KBM-7 (cell line): ENCODE measurements around the gene PRAMEF10.
"Not testable (repeated sequence)": the region's sequence is repeated elsewhere in the genome, so short reads cannot be mapped to it uniquely, and the experiment has no call there.

Experiments
- DNase-seq: peaks from one replicate; pipeline ENCODE4 v3.0.0-alpha.2; 2015
- in situ Hi-C: fragments of 300-500 bp; cut with MboI; formaldehyde crosslinking; loops from 2 replicates; pipeline ENCODE4 v1.14.3; 2020; ENCODE audit warnings: low sequenced_read_pairs, low pct_unique_long_range_greater_than_20kb, mixed read lengths

The PRAMEF10 gene, protein sequence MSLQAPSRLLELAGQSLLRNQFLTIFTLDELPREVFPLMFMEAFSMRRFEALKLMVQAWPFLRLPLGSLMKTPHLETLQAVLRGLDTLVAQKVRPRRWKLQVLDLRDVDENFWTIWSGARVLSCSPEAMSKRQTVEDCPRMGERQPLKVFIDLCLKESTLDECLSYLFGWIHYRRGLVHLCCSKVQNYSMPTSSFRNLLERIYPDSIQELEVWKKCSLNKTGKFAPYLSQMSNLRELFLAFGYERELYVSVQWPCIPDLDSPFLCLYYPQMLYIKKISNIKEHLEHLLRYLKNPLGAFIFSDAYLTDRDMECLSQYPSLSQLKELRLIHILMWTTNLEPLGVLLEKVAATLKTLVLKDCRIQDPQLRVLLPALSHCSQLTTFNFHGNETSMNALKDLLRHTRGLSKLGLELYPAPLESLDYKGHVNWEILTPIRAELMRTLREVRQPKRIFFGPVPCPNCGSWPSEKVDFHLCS

DNA sequence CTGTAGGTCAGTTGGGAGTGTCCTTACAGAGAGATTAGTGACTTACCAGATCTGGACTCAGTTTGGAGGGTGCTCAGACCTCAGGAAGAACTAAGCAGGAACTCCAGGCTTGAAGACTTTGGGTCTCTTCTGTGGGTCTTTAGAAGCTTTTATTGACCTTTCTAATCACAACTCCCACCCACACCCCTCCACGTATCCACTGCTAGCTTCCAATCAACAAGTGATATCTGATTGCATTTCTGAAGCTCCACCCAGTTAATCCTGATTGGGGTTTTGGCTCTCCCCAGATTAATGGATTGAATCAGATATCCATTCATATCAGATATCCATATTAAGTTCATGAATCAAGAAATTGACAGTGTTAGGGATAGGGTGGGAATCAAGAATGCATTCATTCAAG lies at the start of gene PRAMEF10:
Gene PRAMEF10, minus strand, starts transcription at position 101 of the 400 bp plus-strand sequence. CDS start 2,423 bp downstream, outside the sequence.
- in situ Hi-C loops = not testable (repeated sequence)

DNA sequence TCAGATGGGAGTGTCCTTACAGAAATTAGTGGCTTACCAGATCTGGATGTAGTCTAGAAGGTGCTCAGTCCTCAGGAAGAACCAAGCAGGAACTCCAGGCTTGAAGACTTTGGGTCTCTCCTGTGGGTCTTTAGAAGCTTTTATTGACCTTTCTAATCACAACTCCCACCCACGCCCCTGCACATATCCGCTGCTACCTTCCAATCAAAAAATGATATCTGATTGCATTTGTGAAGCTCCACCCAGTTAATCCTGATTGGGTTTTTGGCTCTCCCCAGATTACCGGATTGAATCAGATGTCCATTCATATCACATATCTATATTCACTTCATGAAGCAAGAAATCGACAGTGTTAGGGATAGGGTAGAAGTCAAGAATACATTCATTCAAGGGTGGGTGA lies 49.4 kb upstream of the PRAMEF10 start, which contains the start of gene PRAMEF6:
Gene PRAMEF6, minus strand, starts transcription at position 101 of the 400 bp plus-strand sequence. CDS start 5,062 bp downstream, outside the sequence.
- DNase-seq, in situ Hi-C loops: not testable (repeated sequence)

More for the DNA sequence above, at the start of gene PRAMEF10:
- not testable (repeated sequence) for DNase-seq

DNA sequence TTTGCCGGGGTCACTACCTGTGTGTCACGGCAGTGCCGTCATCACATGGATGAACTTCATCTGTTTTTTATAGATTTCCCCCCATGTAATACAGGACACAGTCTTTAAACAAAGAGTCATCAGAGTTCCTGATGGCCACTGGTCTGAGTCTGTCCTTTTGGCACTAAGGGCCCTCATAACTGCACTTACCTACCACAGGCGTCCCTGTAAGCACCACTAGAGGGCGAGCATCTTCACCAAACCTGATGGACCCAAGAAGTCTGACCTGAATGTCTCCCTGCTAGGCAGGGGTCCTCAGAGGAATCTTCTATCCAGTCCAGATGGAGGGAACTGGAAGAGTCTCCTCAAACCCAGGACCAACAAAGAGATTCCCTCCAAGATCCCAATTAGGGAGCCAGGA lies 26.3 kb upstream of the PRAMEF10 start:
- in situ Hi-C loops, DNase-seq: not testable (repeated sequence)

DNA sequence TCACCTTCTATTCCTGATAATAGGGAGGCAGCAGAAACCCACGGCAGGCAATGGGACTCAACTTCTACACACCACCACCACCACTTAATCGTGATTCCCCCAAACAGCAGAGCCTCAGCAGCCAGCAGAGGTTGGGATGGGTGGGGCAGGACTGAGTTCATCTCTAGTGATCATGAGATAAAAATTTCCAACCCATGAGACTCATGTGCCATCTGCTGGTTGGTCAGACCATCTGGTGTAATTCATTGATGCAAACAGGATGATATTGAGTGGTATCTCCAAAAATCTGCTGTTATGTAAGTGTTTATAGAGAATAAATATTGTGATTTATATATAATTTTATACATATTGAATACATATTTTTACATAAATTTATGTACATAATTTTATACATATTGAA lies 23.7 kb upstream of the PRAMEF10 start:
- DNase-seq = not testable (repeated sequence)

DNA sequence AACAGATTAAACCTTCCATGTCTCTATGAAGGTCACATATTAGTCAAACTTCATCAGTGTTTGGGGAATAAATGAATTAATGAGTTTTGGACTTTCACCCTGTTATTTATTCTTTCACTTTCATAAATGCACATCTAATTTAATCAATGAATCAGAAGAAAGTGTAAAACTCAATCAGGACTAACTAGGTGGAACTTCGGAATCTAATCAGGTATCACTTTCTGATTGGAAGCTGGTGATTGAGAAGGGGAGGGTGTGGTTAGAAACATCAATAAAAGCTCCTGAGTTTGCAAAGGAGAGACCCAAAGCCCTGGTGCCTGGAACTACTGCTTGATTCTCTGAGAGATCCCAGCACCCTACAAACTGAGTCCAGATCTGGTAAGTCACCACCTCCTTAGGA lies 18.2 kb upstream of the PRAMEF10 start, which contains the start of gene PRAMEF7:
Gene PRAMEF7, plus strand, starts transcription at position 301 of the 400 bp plus-strand sequence. CDS start 1,083 bp downstream, outside the sequence.
- DNase-seq, in situ Hi-C loops: not testable (repeated sequence)

More for the DNA sequence above, 23.7 kb upstream of the PRAMEF10 start:
- in situ Hi-C loops = not testable (repeated sequence)

DNA sequence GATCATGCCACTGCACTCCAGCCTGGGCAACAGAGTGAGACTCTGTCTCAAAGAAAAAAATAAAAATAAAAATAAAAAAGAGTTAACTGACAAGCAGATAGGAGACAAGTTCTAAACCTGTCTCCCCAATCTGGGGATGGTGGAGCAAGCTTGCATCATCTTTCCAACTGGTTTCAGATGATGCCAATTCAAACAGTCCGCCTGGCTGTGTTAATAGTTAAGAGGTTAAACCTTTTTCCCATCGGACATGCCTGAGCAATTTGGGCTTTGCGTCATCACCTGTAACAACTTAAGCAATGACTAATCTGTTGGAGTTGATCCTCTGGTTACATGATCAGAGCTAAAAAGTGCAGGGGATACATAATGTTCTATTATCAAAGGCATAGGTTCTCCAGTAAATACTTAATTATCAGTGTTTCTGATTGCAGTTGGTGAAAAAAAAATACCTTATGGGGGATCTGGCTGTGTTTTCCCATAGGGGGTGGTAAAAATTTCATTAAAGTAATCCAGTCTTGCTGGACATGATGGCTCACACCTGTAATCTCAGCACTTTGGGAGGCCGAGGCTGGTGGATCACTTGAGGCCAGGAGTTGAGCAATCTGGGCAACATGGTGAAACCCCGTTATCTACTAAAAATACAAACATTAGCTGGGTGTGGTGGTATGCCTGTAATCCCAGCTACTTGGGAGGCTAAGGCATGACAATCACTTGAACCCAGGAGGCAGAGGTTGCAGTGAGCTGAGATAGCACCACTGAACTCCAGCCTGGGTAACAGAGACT lies 5.9 kb upstream of the PRAMEF10 start:
- DNase-seq, in situ Hi-C loops: not testable (repeated sequence)

DNA sequence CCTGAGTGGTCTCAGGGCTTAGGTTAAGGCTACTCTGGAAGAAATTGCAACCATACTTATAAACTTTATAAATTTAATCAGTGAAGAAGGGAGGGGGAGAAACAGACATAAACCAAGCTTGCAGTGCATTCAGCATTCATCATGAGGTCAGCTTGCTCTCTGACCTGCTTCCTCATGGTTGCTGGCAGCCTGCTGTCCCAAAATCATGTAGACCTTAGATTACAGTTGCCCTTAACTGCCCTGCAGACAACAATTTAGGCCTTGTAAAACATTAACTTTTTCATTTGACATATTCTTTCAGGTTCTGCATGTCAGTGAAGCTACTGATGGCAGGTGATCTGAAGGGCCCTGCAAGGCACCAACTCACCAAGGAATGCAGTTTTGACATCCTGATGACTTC lies 1.1 kb upstream of the PRAMEF10 start:
- DNase-seq, in situ Hi-C loops: not testable (repeated sequence)

DNA sequence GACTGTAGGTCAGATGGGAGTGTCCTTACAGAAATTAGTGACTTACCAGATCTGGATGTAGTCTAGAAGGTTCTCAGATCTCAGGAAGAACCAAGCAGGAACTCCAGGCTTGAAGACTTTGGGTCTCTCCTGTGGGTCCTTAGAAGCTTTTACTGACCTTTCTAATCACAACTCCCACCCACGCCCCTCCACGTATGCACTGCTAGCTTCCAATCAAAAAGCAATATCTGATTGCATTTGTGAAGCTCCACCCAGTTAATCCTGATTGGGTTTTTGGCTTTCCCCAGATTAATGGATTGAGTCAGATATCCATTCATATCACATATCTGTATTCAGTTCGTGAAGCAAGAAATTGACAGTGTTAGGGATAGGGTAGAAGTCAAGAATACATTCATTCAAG lies 12.0 kb downstream of the PRAMEF10 start, which contains the start of gene PRAMEF4:
Gene PRAMEF4, minus strand, starts transcription at position 101 of the 400 bp plus-strand sequence. CDS start 2,807 bp downstream, outside the sequence.
- DNase-seq, in situ Hi-C loops: not testable (repeated sequence)

DNA sequence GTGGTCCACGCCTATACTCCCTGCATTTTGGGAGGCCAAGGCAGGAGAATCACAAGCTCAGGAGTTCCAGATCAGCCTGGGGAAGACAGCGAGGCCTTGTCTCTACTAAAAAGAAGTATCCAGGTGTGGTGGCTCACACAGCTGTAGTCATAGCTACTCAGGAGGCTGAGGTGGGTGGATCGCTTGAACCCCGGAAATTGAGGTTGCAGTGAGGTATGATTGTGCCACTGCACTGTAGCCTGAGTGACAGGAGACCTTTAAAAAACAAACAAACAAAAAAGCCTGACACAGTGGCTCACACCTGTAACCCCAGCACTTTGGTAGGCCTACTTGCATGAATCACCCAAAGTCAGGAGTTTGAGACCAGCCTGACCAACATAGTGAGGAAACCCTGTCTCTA lies 19.6 kb downstream of the PRAMEF10 start:
- in situ Hi-C loops = not testable (repeated sequence)

DNA sequence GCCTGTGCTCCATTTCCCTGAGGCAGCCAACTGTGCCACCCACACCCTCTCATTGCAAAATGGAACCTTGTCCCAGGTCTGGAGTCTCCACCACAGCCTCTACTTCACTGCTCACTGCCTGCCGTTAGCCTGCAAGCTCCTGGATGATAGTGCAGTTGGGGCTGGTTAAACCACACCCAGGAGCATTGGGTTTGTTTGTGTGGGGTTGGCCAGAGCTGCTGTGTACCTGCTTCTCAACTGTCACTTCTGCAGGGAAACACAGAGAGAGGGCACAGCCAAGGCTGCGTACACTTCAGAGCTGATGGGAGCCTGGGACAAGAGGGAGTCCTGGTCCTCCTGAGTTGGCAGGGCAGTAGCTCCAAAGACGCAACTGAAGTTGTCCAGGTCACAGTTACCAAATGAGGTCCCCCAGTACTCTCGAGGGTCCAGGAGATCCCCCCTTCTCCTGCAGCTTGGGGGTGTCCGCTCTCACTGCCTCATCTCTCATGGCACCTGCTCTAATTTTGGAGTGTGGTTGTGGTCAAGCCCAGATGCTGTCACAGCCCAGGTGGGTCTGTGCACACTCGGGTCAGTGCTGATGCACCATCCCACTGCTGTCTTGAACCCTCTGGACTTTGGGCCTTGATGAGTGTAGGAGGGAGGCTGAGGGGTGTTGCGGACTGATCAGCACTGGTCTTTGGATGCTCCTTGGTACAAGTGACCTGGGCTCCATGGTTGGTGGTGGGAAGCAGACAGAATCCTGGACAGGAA lies 34.8 kb downstream of the PRAMEF10 start:
- in situ Hi-C loops, DNase-seq: not testable (repeated sequence)

More for the DNA sequence above, 19.6 kb downstream of the PRAMEF10 start:
- not testable (repeated sequence) for DNase-seq

DNA sequence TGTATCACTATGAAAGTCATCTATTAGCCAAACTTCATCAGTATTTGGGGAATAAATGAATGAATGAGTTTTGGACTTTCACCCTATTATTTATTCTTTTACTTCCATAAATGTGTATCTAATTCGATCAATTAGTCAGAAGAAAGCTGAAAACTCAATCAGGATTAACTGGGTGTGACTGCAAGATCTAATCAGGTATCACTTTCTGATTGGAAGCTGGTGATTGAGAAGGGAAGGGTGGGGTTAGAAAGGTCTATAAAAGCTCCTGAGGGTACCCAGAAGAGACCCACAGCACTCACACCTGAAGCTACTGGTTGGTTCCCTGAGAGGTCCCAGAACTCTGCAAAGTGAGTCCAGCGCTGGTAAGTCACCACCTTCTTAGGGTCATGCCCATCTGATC lies 41.3 kb downstream of the PRAMEF10 start, which contains the start of gene PRAMEF2:
Gene PRAMEF2, plus strand, starts transcription at position 301 of the 400 bp plus-strand sequence. CDS start 1,924 bp downstream, outside the sequence.
- DNase-seq, in situ Hi-C loops: not testable (repeated sequence)

DNA sequence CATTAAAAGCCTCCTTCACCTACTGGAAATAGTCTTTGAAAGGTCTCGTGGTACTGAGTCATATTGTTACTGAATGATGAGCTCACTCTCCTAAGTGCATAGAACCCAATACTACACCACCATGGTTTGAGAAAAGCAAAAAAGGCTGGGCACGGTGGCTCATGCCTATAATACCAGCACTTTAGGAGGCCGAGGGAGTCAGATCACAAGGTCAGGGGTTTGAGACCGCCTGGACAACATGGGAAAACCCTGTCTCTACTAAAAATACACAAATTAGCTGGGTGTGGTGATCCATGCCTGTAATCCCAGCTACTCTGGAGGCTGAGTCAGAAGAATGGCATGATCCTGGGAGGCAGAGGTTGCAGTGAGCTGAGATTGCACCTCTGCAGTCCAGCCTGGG lies 46.3 kb downstream of the PRAMEF10 start:
- in situ Hi-C loops = no loop called here
- no peak for DNase-seq

DNA sequence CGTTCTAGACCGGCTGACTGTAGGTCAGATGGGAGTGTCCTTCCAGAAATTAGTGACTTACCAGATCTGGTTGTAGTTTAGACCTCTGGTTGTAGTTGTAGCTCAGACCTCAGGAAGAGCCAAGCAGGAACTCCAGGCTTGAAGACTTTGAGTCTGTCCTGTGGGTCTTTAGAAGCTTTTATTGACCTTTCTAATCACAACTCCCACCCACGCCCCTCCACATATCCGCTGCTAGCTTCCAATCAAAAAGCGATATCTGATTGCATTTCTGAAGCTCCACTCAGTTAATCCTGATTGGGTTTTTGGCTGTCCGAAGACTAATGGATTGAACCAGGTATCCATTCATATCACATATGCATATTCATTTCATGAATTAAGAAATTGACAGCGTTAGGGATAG lies 49.5 kb downstream of the PRAMEF10 start, which contains the start of gene HNRNPCL1:
Gene HNRNPCL1, minus strand, starts transcription at position 101 of the 400 bp plus-strand sequence. CDS start 431 bp downstream, outside the sequence.
- in situ Hi-C loops, DNase-seq: not testable (repeated sequence)
